ENCODE measurements around the gene STON2.

STON2 gene

DNA sequence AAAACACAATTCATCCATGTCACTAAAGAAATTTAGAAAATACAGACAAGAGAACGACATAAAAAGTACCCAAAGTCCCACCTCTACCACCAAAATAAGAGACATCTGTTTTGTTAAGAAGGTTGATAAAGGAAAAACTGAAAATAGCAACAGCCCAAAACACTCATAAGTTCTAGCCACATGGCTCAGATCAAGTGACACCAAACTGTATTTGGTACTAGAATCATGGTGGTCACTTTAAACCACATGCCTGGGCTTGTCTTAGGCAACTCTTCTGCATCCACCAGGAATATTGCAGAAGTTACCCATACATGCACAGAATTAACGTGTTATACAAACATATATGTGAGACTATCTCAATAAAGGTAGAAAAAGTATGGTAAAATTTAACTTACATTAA, 101.2 kb downstream of the STON2 start:
- in situ Hi-C loops (cut with HindIII; ENCODE audit: low sequenced_read_pairs), result no loop called here
- TF ChIP-seq, protein P1, sequence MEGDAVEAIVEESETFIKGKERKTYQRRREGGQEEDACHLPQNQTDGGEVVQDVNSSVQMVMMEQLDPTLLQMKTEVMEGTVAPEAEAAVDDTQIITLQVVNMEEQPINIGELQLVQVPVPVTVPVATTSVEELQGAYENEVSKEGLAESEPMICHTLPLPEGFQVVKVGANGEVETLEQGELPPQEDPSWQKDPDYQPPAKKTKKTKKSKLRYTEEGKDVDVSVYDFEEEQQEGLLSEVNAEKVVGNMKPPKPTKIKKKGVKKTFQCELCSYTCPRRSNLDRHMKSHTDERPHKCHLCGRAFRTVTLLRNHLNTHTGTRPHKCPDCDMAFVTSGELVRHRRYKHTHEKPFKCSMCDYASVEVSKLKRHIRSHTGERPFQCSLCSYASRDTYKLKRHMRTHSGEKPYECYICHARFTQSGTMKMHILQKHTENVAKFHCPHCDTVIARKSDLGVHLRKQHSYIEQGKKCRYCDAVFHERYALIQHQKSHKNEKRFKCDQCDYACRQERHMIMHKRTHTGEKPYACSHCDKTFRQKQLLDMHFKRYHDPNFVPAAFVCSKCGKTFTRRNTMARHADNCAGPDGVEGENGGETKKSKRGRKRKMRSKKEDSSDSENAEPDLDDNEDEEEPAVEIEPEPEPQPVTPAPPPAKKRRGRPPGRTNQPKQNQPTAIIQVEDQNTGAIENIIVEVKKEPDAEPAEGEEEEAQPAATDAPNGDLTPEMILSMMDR (IDR thresholded peaks at IDR 0.05; ENCODE audit: low read depth, low read length), result no peak
- no peak overlapping the region for H3K4me3 ChIP-seq (ENCODE audit: low read depth, low read length)
- DNase-seq (ENCODE audit: low read depth, low spot score), result no peak

DNA sequence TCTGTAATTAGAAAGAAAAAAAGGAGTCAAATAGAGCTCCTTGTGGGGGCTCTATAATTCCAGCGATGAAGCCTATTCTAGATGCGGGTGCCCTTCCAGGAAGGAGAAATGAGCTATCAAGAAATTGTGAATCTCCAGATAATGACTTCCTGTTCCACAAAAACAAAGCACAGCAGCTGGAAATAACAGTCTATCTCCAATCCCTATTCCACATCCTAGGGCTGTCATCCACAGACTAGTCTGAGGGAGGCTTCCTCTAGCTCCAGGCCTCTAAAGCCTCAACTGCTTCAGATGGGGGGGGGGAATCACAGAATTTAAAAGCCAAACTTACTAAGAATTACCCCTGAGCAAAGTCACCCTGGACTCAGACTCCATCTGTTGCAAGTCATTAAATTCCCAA, 102.0 kb downstream of the STON2 start:
- TF ChIP-seq, protein P1 (IDR thresholded peaks at IDR 0.05; ENCODE audit: low read depth, low read length), result no peak
- in situ Hi-C loops (cut with HindIII; ENCODE audit: low sequenced_read_pairs), result no loop called here
- H3K4me3 ChIP-seq (ENCODE audit: low read depth, low read length), result no peak overlapping the region
- no peak for DNase-seq (ENCODE audit: low read depth, low spot score)

DNA sequence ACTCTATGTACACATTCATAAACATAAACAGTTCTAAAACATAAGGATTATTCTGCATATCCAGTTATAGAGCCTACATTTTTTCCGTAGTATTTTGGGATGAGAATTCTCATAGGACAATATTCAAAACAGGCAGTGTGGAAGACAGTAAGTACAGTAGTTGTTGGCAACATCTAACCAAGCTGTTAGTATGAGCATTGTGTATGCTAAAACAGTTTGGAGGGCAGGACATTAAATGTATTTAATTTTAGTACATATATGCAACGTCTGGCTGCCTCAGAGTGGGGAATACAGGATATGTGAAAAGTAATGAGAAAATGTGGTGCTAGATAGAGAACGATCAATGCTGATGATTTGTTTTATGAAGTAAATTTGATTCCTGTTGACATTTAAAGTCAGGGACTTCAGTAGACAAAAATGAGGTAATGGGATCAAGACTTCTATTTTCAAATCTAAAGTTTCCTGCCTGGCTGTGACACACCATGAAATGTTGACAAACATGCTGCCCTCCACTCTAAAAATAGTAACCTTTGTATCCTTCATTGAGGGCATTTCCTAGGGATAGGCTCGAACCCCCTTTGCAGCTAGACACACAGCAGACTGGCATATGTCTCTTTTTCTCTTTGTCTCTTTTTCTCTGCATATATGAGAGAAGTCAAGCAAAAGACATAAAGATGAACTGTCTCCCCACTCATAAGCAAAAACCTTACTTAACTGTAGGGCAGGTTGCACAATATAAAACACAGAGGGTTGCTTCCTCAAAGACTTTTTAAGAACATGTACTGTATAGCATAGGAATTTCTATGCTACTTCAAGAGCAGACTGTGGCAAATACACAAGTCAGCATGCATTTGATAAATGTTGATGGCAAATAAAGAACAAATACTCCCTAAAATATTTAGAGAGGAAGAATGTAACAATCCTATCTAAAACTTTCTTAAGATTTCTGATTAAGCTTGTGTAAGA, 103.9 kb downstream of the STON2 start:
- TF ChIP-seq, protein P1 (IDR thresholded peaks at IDR 0.05; ENCODE audit: low read depth, low read length), result no peak
- no peak for DNase-seq (ENCODE audit: low read depth, low spot score)
- H3K4me3 ChIP-seq (ENCODE audit: low read depth, low read length), result no peak overlapping the region
- in situ Hi-C loops (cut with HindIII; ENCODE audit: low sequenced_read_pairs), result no loop called here

DNA sequence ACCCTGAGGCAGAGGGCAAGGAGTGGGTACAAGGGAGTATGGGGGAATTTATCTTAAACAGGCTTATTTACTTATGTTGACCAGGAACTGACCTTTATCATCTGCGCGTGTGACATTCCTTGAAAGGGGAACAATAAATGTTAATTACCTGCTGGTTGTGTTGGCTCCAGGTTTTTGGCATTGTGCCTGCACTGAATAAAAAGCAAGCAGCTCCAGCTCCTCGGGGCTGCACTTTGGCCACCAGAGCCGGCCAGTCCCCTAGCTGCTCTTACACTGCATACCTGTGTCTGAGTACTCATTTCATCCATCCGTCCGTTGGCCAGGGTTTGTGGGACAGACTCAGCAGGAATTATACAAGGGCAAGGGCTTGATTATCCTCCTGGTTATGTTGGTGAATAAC, 110.6 kb downstream of the STON2 start:
- TF ChIP-seq, protein P1 (IDR thresholded peaks at IDR 0.05; ENCODE audit: low read depth, low read length), result no peak
- H3K4me3 ChIP-seq (ENCODE audit: low read depth, low read length), result no peak overlapping the region
- DNase-seq (ENCODE audit: low read depth, low spot score), result no peak
- in situ Hi-C loops (cut with HindIII; ENCODE audit: low sequenced_read_pairs), result no loop called here

DNA sequence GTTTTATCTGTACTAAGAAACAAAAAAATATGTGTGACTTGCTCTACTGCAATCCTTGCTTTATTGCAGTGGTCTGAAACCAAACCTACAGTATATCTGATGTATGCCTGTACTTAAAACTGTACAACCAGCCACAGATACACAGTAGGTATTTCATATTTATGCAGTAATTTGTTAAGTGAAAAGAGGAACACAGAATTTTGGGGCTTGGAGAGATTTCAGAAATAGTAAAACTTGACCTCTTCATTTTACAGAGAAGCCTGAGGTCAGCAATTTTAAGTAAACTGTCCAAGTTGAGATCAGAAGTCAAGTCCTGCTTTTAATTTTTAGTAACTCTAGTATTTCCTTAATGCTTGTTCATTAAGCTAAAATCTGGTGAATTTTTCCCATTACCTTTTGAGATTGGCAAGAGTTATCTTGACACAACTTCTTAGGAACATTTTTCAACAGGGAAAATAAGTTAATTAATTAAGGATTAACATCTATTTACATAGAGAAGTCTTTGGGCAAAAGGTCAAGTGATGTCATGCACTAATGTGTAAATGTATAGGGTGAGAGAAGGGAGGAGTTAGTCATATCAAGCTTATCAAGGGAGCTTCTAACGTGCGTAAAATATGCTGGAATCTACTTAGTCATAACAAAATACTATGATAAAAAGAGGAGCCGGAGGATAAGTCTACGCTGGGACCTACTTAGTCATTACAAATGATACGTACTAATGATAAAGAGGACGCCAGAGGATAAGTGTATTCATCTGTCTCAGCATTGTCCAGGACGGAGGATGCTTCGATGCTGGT, 113.4 kb downstream of the STON2 start:
- in situ Hi-C loops (cut with HindIII; ENCODE audit: low sequenced_read_pairs), result no loop called here
- no peak overlapping the region for H3K4me3 ChIP-seq (ENCODE audit: low read depth, low read length)
- TF ChIP-seq, protein P1 (IDR thresholded peaks at IDR 0.05; ENCODE audit: low read depth, low read length), result no peak
- no peak for DNase-seq (ENCODE audit: low read depth, low spot score)

DNA sequence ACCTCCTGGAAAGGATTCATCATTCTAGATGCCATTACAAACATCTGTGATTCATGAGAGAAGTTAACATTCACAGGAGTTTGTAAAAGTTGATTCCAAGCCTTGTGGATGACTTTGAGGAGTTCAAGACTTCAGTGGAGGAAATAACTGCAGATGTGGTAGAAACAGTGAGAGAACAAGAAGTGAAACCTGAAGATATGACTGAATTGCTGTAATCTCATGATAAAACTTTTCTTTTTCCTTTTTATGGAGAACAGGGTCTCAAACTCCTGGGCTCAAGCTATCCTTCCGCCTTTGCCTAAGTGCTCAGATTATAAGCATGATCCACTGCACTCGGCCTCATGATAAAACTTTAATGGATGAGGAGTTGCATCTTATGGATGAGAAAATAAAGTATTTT, 114.9 kb downstream of the STON2 start:
- DNase-seq (ENCODE audit: low read depth, low spot score), result no peak
- in situ Hi-C loops (cut with HindIII; ENCODE audit: low sequenced_read_pairs), result no loop called here
- H3K4me3 ChIP-seq (ENCODE audit: low read depth, low read length), result no peak overlapping the region
- TF ChIP-seq, protein P1 (IDR thresholded peaks at IDR 0.05; ENCODE audit: low read depth, low read length), result no peak

Data from astrocyte of the spinal cord (primary cell).